ENCODE data around the gene HYAL3. TPM values are rescaled to one million over a fixed set of nuclear protein-coding genes. Genes with fewer than 3 reads are reported as not detected.

The HYAL3 gene
- total and polyA plus RNA-seq, 2 donors from 2014 or later = 2.0 to 3.2 TPM

- FAIRE-seq (no peak), DNase-seq (no peak)
- Histone ChIP-seq H3K27me3 (ENCODE audit: control insufficient read depth, insufficient read depth, low read length) (no peaks in the 10 kb centered on the region), H3K9ac (ENCODE audit: low read length in 3 of 3) (peak overlapping the region; percentile 10 to 81 (median 44)), H3K4me1 (ENCODE audit: control insufficient read depth in 2 of 3, insufficient read depth in 2 of 3, low read depth in 1 of 3, low read length in 3 of 3) (peaks cover 3 to 53% (median 30%) of the 10 kb centered on the region in 3 donors), H3K4me3 (ENCODE audit: low read length in 3 of 3) (peak overlapping the region; percentile 1 to 98 (median 71)), H3K36me3 (ENCODE audit: control insufficient read depth in 2 of 3, insufficient read depth in 3 of 3, low read length in 3 of 3) (peaks cover 6 to 29% (median 15%) of the 10 kb centered on the region in 3 donors), H3K27ac (ENCODE audit: low read depth in 2 of 2, low read length in 2 of 2) (peak overlapping the region; percentile 86 to 87), H3K9me3 (ENCODE audit: control insufficient read depth in 2 of 3, insufficient read depth in 1 of 3, low read length in 3 of 3) (no peaks in the 10 kb centered on the region)
- intact Hi-C loops (cut with DNase I) = no loop called here
- no peak for TF ChIP-seq CTCF (IDR thresholded peaks at IDR 0.05; ENCODE audit: borderline replicate concordance, extremely low read depth, insufficient read depth)
Observed at GRCh38 chr3:50322115-50322385, 22.8 kb upstream of the HYAL3 start.

GRCh38 chr3:50321336-50322114 is 22.3 kb upstream of the HYAL3 start:
- H3K9me3 ChIP-seq (ENCODE audit: control insufficient read depth in 2 of 3, insufficient read depth in 1 of 3, low read length in 3 of 3) = no peaks in the 10 kb centered on the region
- no peak for FAIRE-seq
- H3K4me1 ChIP-seq (ENCODE audit: control insufficient read depth in 2 of 3, insufficient read depth in 2 of 3, low read depth in 1 of 3, low read length in 3 of 3) = peaks cover 3 to 52% (median 30%) of the 10 kb centered on the region in 3 donors
- no peak for TF ChIP-seq CTCF (IDR thresholded peaks at IDR 0.05; ENCODE audit: borderline replicate concordance, extremely low read depth, insufficient read depth)
- H3K36me3 ChIP-seq (ENCODE audit: control insufficient read depth in 2 of 3, insufficient read depth in 3 of 3, low read length in 3 of 3) = peaks cover 6 to 29% (median 17%) of the 10 kb centered on the region in 3 donors
- peak overlapping the region; percentile 51 to 99 (median 81) for H3K9ac ChIP-seq (ENCODE audit: low read length in 3 of 3)
- DNase-seq = peak; percentile 94 to 97 (median 96)
- peak overlapping the region; percentile 71 to 98 (median 78) for H3K4me3 ChIP-seq (ENCODE audit: low read length in 3 of 3)
- intact Hi-C loops (cut with DNase I) = no loop called here
- H3K27me3 ChIP-seq (ENCODE audit: control insufficient read depth, insufficient read depth, low read length) = no peaks in the 10 kb centered on the region
- peak overlapping the region; percentile 97 to 99 for H3K27ac ChIP-seq (ENCODE audit: low read depth in 2 of 2, low read length in 2 of 2)

- no peaks in the 10 kb centered on the region for H3K9me3 ChIP-seq (ENCODE audit: control insufficient read depth in 2 of 3, insufficient read depth in 1 of 3, low read length in 3 of 3)
- peak overlapping the region; percentile 97 to 99 for H3K27ac ChIP-seq (ENCODE audit: low read depth in 2 of 2, low read length in 2 of 2)
- intact Hi-C loops (cut with DNase I) = no loop called here
- no peak for TF ChIP-seq CTCF (IDR thresholded peaks at IDR 0.05; ENCODE audit: borderline replicate concordance, extremely low read depth, insufficient read depth)
- FAIRE-seq (no peak), DNase-seq (peak; percentile 88 to 96 (median 93))
- peaks cover 6 to 26% (median 17%) of the 10 kb centered on the region in 3 donors for H3K36me3 ChIP-seq (ENCODE audit: control insufficient read depth in 2 of 3, insufficient read depth in 3 of 3, low read length in 3 of 3)
- H3K4me1 ChIP-seq (ENCODE audit: control insufficient read depth in 2 of 3, insufficient read depth in 2 of 3, low read depth in 1 of 3, low read length in 3 of 3) = peaks cover 3 to 52% (median 30%) of the 10 kb centered on the region in 3 donors
- H3K4me3 ChIP-seq (ENCODE audit: low read length in 3 of 3) = peak overlapping the region; percentile 79 to 98 (median 97)
- H3K27me3 ChIP-seq (ENCODE audit: control insufficient read depth, insufficient read depth, low read length) = no peaks in the 10 kb centered on the region
- H3K9ac ChIP-seq (ENCODE audit: low read length in 3 of 3) = peak overlapping the region; percentile 77 to 99 (median 77)
Observed at GRCh38 chr3:50320853-50321335, 21.7 kb upstream of the HYAL3 start.
